ENCODE data around the gene WDR53. TPM values are rescaled to one million over a fixed set of nuclear protein-coding genes. Genes with fewer than 3 reads are reported as not detected.

Gene WDR53
- polyA plus RNA-seq, 1 donor from 2014 or later: 4.3 TPM

DNA sequence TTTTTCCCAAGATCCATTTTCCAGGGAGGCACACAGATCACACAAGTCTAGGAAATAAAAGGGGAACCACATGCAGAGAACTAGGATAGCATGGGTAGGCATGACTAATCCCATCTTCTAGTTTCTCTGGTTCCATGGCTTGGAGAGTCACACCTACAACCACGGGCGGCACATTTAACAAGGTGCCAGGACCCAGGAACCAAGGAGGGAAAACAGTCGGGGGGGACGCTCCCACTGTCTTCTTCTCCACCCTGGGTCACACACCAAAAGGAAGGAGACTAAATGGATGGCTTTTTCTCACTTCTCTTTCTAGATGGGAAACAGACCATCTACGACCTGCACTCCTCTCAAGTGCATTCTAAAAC is 48.7 kb downstream of the WDR53 start:
- Histone ChIP-seq H3K9me3 (ENCODE audit: low read length) (peaks cover 9% of the 10 kb centered on the region), H3K79me2 (replicated peaks; ENCODE audit: insufficient read depth, low read length) (no peaks in the 10 kb centered on the region), H3K27me3 (ENCODE audit: insufficient read depth, low read depth, low read length) (no peaks in the 10 kb centered on the region), H3K4me2 (ENCODE audit: low read length) (no peak overlapping the region), H3K4me3 (ENCODE audit: low read length) (no peak overlapping the region), H3K9ac (ENCODE audit: low read length) (no peak overlapping the region), H2AFZ (ENCODE audit: low read depth, low read length) (no peak overlapping the region), H3F3A (ENCODE audit: insufficient read depth, low read length, poor library complexity, severe bottlenecking) (no peaks in the 10 kb centered on the region), H3K27ac (ENCODE audit: low read length) (no peak overlapping the region), H3K9me2 (ENCODE audit: insufficient read depth, low read length) (no peaks in the 10 kb centered on the region), H3K36me3 (ENCODE audit: insufficient read depth, low read length) (no peaks in the 10 kb centered on the region), H4K20me1 (ENCODE audit: insufficient read depth) (no peaks in the 10 kb centered on the region)
- no peak for TF ChIP-seq RAD21 (conservative IDR thresholded peaks at IDR 0.05)
- TF ChIP-seq, protein P1, sequence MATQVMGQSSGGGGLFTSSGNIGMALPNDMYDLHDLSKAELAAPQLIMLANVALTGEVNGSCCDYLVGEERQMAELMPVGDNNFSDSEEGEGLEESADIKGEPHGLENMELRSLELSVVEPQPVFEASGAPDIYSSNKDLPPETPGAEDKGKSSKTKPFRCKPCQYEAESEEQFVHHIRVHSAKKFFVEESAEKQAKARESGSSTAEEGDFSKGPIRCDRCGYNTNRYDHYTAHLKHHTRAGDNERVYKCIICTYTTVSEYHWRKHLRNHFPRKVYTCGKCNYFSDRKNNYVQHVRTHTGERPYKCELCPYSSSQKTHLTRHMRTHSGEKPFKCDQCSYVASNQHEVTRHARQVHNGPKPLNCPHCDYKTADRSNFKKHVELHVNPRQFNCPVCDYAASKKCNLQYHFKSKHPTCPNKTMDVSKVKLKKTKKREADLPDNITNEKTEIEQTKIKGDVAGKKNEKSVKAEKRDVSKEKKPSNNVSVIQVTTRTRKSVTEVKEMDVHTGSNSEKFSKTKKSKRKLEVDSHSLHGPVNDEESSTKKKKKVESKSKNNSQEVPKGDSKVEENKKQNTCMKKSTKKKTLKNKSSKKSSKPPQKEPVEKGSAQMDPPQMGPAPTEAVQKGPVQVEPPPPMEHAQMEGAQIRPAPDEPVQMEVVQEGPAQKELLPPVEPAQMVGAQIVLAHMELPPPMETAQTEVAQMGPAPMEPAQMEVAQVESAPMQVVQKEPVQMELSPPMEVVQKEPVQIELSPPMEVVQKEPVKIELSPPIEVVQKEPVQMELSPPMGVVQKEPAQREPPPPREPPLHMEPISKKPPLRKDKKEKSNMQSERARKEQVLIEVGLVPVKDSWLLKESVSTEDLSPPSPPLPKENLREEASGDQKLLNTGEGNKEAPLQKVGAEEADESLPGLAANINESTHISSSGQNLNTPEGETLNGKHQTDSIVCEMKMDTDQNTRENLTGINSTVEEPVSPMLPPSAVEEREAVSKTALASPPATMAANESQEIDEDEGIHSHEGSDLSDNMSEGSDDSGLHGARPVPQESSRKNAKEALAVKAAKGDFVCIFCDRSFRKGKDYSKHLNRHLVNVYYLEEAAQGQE (IDR thresholded peaks at IDR 0.05; ENCODE audit: borderline replicate concordance): no peak
- TF ChIP-seq CTCF (IDR thresholded peaks at IDR 0.05; ENCODE audit: poor library complexity, severe bottlenecking): no peak
- no peak for TF ChIP-seq SMC3 (conservative IDR thresholded peaks at IDR 0.05; ENCODE audit: poor library complexity)
- no peak for TF ChIP-seq EZH2 (IDR thresholded peaks at IDR 0.05; ENCODE audit: borderline replicate concordance, insufficient read depth, low read length, poor library complexity, severe bottlenecking)
- no peak for TF ChIP-seq MXI1 (conservative IDR thresholded peaks at IDR 0.05; ENCODE audit: poor library complexity, severe bottlenecking)
- TF ChIP-seq POLR2AphosphoS5 (IDR thresholded peaks at IDR 0.05): no peak
- TF ChIP-seq EP300 (conservative IDR thresholded peaks at IDR 0.05; ENCODE audit: poor library complexity, severe bottlenecking): no peak
- TF ChIP-seq TAF1 (IDR thresholded peaks at IDR 0.05; ENCODE audit: low read depth): no peak

- Histone ChIP-seq H3K9me2 (ENCODE audit: insufficient read depth, low read length) (no peaks in the 10 kb centered on the region), H3F3A (ENCODE audit: insufficient read depth, low read length, poor library complexity, severe bottlenecking) (no peaks in the 10 kb centered on the region), H3K4me3 (ENCODE audit: low read length) (no peak overlapping the region), H3K36me3 (ENCODE audit: insufficient read depth, low read length) (no peaks in the 10 kb centered on the region), H4K20me1 (ENCODE audit: insufficient read depth) (no peaks in the 10 kb centered on the region), H3K9me3 (ENCODE audit: low read length) (peaks cover 9% of the 10 kb centered on the region), H3K4me2 (ENCODE audit: low read length) (no peak overlapping the region), H3K27ac (ENCODE audit: low read length) (no peak overlapping the region), H3K9ac (ENCODE audit: low read length) (no peak overlapping the region), H3K27me3 (ENCODE audit: insufficient read depth, low read depth, low read length) (no peaks in the 10 kb centered on the region), H3K79me2 (replicated peaks; ENCODE audit: insufficient read depth, low read length) (no peaks in the 10 kb centered on the region), H2AFZ (ENCODE audit: low read depth, low read length) (no peak overlapping the region)
- TF ChIP-seq TAF1 (IDR thresholded peaks at IDR 0.05; ENCODE audit: low read depth) (no peak), POLR2AphosphoS5 (IDR thresholded peaks at IDR 0.05) (no peak), SMC3 (conservative IDR thresholded peaks at IDR 0.05; ENCODE audit: poor library complexity) (peak; percentile 29), RAD21 (conservative IDR thresholded peaks at IDR 0.05) (peak; percentile 53), EZH2 (IDR thresholded peaks at IDR 0.05; ENCODE audit: borderline replicate concordance, insufficient read depth, low read length, poor library complexity, severe bottlenecking) (no peak), CTCF (IDR thresholded peaks at IDR 0.05; ENCODE audit: poor library complexity, severe bottlenecking) (peak; percentile 35)
Measured at GRCh38 chr3:196518966-196519717, 49.2 kb downstream of the WDR53 start.
